Measurements from ENCODE around the gene LSM14B. TPM values are rescaled to one million over a fixed set of nuclear protein-coding genes. Genes with fewer than 3 reads are reported as not detected.

The LSM14B gene
- total RNA-seq, 1 donor from 2014 or later: 23.3 TPM

DNA sequence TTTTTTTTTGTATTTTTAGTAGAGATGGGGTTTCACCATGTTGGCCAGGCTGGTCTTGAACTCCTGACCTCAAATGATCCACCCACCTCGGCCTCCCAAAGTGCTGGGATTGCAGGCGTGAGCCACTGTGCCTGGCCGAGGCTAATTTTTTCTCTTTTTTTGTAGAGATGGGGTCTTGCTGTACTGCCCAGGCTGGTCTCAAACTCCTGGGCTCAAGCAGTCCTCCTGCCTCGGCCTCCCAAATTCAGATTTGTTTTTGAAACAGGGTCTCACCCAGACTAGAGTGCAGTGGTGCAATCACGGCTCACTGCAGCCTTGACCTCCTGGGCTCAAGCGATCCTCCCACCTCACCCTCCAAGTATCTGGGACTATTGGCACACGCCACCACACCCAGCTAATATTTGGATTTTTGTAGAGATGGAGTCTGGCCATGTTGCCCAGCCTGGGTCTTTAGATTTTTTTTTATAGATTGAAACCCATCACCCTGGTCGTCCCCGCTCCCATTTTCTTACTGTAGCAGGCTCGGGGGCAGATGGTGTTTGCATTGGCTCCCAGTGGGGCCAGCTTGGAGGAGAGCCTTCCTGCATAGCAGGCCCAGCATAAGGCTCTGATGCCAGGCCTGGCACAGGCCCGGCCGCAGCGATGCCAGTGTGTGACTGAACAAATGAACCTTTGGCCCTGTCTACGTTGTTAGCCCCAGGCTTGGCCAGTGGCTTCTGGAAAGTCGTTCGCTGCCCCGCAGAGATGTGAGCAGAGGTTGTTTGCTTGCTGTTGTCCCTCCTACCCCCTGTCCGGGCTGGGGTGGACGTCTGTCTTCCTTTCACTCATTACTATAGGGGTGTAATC is 56.3 kb downstream of the LSM14B start:
- H3K27me3 ChIP-seq (ENCODE audit: control insufficient read depth, insufficient read depth, low read length): no peaks in the 10 kb centered on the region
- no peaks in the 10 kb centered on the region for H3K36me3 ChIP-seq (ENCODE audit: control insufficient read depth, insufficient read depth, low read length)
- H3K4me3 ChIP-seq (ENCODE audit: low read depth, low read length): no peak overlapping the region
- TF ChIP-seq, protein P1, sequence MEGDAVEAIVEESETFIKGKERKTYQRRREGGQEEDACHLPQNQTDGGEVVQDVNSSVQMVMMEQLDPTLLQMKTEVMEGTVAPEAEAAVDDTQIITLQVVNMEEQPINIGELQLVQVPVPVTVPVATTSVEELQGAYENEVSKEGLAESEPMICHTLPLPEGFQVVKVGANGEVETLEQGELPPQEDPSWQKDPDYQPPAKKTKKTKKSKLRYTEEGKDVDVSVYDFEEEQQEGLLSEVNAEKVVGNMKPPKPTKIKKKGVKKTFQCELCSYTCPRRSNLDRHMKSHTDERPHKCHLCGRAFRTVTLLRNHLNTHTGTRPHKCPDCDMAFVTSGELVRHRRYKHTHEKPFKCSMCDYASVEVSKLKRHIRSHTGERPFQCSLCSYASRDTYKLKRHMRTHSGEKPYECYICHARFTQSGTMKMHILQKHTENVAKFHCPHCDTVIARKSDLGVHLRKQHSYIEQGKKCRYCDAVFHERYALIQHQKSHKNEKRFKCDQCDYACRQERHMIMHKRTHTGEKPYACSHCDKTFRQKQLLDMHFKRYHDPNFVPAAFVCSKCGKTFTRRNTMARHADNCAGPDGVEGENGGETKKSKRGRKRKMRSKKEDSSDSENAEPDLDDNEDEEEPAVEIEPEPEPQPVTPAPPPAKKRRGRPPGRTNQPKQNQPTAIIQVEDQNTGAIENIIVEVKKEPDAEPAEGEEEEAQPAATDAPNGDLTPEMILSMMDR (IDR thresholded peaks at IDR 0.05; ENCODE audit: insufficient read depth, low read length, poor library complexity, severe bottlenecking): no peak
- DNase-seq (ENCODE audit: low read depth): no peak

GRCh38 chr20:62179162-62179504 is 56.9 kb downstream of the LSM14B start:
- TF ChIP-seq, protein P1 (IDR thresholded peaks at IDR 0.05; ENCODE audit: insufficient read depth, low read length, poor library complexity, severe bottlenecking): no peak
- DNase-seq (ENCODE audit: low read depth): no peak
- Histone ChIP-seq H3K27me3 (ENCODE audit: control insufficient read depth, insufficient read depth, low read length) (no peaks in the 10 kb centered on the region), H3K4me3 (ENCODE audit: low read depth, low read length) (no peak overlapping the region), H3K36me3 (ENCODE audit: control insufficient read depth, insufficient read depth, low read length) (no peaks in the 10 kb centered on the region)

DNA sequence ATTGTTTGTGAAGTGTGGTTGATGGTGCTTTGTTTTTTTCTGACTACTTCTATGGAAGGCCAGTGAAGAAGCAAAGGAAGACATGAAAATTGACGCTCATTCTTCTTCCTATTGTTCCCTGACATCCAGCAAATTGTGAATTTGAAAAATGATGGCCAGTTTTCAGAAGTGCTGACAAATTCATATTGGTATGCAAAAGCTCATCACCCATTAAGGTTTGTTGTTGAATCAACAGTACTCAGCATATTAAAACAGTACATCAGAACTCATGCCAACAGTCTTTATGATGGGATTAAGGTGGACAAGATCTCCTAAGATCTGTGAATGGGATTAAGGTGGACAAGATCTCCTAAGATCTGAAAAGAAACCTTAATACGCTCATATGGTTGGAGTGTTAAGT is 59.5 kb downstream of the LSM14B start:
- no peak for DNase-seq (ENCODE audit: low read depth)
- no peaks in the 10 kb centered on the region for H3K27me3 ChIP-seq (ENCODE audit: control insufficient read depth, insufficient read depth, low read length)
- peak overlapping the region; percentile 73 for H3K4me3 ChIP-seq (ENCODE audit: low read depth, low read length)
- no peaks in the 10 kb centered on the region for H3K36me3 ChIP-seq (ENCODE audit: control insufficient read depth, insufficient read depth, low read length)
- TF ChIP-seq, protein P1 (IDR thresholded peaks at IDR 0.05; ENCODE audit: insufficient read depth, low read length, poor library complexity, severe bottlenecking): no peak

GRCh38 chr20:62182469-62183425 is 60.5 kb downstream of the LSM14B start, which contains the start of gene MTG2:
Gene MTG2 (plus strand): TSS chr20:62183028. CDS start chr20:62193421, 10,393 bp downstream.
- no peaks in the 10 kb centered on the region for H3K36me3 ChIP-seq (ENCODE audit: control insufficient read depth, insufficient read depth, low read length)
- TF ChIP-seq, protein P1 (IDR thresholded peaks at IDR 0.05; ENCODE audit: insufficient read depth, low read length, poor library complexity, severe bottlenecking): no peak
- peak; percentile 83 for DNase-seq (ENCODE audit: low read depth)
- H3K27me3 ChIP-seq (ENCODE audit: control insufficient read depth, insufficient read depth, low read length): no peaks in the 10 kb centered on the region
- H3K4me3 ChIP-seq (ENCODE audit: low read depth, low read length): peak within 1 kb of the TSS; percentile 73

DNA sequence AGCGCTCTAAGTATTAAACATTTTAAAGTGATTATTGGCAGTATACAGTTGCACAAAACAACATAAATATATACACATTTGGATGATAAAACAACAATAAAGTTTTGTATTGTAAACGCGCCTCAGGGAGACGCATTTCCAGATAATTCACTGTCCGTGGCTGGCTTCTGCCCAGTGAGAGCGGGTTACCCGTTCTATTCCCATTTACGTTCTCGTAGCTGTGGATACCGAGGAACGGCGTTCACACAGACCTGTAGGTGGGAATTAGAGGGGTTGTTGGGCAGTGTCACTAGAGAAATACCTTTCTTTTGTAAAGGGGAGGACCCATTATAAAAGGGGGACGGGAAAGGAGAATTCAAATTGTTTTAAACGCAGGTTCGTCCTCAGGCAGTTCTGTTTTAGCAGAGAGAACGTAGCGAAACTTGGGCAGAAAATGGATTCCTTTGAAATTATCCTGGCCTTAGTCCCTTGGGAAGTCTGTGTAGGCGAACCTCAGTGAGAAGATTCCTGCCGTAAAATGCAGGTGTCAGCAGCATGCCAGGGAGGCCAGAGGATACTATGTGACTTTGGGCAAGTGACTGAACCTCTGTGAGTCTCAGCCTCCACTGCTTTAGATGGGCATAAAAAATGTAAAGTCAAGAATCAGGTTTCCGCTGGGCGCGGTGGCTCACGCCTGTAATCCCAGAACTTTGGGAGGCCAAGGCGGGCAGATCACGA is 61.3 kb downstream of the LSM14B start:
- DNase-seq (ENCODE audit: low read depth): no peak
- H3K27me3 ChIP-seq (ENCODE audit: control insufficient read depth, insufficient read depth, low read length): no peaks in the 10 kb centered on the region
- TF ChIP-seq, protein P1 (IDR thresholded peaks at IDR 0.05; ENCODE audit: insufficient read depth, low read length, poor library complexity, severe bottlenecking): no peak
- no peaks in the 10 kb centered on the region for H3K36me3 ChIP-seq (ENCODE audit: control insufficient read depth, insufficient read depth, low read length)
- H3K4me3 ChIP-seq (ENCODE audit: low read depth, low read length): peak overlapping the region; percentile 73

Other genes with a start within 250 kb of the LSM14B start
- gene TAF4, start 56.6 kb upstream of the LSM14B start, total RNA-seq: 5.9 and 24.9 TPM in 2 replicates
- gene PSMA7, start 20.9 kb downstream of the LSM14B start, total RNA-seq: 412 and 420 TPM in 2 replicates
- gene SS18L1, start 21.3 kb downstream of the LSM14B start, total RNA-seq: 9.6 and 15.9 TPM in 2 replicates
- 19.5 and 31.9 TPM in 2 replicates for gene MTG2, start 60.6 kb downstream of the LSM14B start, total RNA-seq
- gene HRH3, start 97.8 kb downstream of the LSM14B start, total RNA-seq: not detected in 2 replicates
- gene OSBPL2, start 116.0 kb downstream of the LSM14B start, total RNA-seq: 26.5 and 30.3 TPM in 2 replicates
- gene ADRM1, start 180.5 kb downstream of the LSM14B start, total RNA-seq: 193 and 216 TPM in 2 replicates
- gene LAMA5, start 244.8 kb downstream of the LSM14B start, total RNA-seq: 359 and 455 TPM in 2 replicates